Tibial artery (tissue), 4 donors: ENCODE data around the gene ACOX3.
A peak's percentile ranks its signal among the peaks of the same experiment; 100 is the strongest.
"Not testable (repeated sequence)": the region's sequence is repeated elsewhere in the genome, so short reads cannot be mapped to it uniquely, and the experiment has no call there.

Experiments used
- DNase-seq, 2 donors: peaks; one replicate each; pipeline ENCODE4 v3.0.0-alpha.2; 2019
- H3K27ac ChIP-seq, 2 donors: fragments of 200-600 bp; sonication (generic) in 1 of 2; 1 replicate in 1 of 2; 2 replicates in 1 of 2; pipeline ENCODE4 v1.5.1; 2018 to 2019; ENCODE audit warnings: mild to moderate bottlenecking in 1 of 2
- H3K27me3 ChIP-seq, 2 donors: fragments of 200-600 bp; sonication (generic) in 1 of 2; one replicate each; pipeline versions ENCODE4 v1.5.1 to v1.6.0; 2016 to 2019
- H3K36me3 ChIP-seq, 3 donors: fragments of 200-600 bp; sonication (generic) in 2 of 3; one replicate each; pipeline ENCODE4 v1.5.1; 2016 to 2019; ENCODE audit warnings: mild to moderate bottlenecking in 2 of 3
- H3K4me1 ChIP-seq, 4 donors: fragments of 200-600 bp; sonication (generic) in 2 of 4; 1 replicate in 3 of 4; 2 replicates in 1 of 4; pipeline ENCODE4 v1.5.1; 2016 to 2019
- H3K4me3 ChIP-seq, 2 donors: fragments of 200-600 bp; sonication (generic) in 1 of 2; 1 replicate in 1 of 2; 2 replicates in 1 of 2; pipeline ENCODE4 v1.5.1; 2018 to 2019; ENCODE audit warnings: mild to moderate bottlenecking in 2 of 2
- H3K9me3 ChIP-seq, 3 donors: fragments of 200-600 bp; sonication (generic) in 1 of 3; one replicate each; pipeline ENCODE4 v1.5.1; 2016 to 2019
- CTCF ChIP-seq, 2 experiments: fragments of 200-600 bp in 1 of 2; fragments of 450-650 bp in 1 of 2; IDR thresholded peaks; one replicate each; pipeline ENCODE4 v1.5.1; 2017 to 2019; ENCODE audit warnings: antibody characterized with exemption in 2 of 2, mild to moderate bottlenecking in 1 of 2, moderate library complexity in 1 of 2
- intact Hi-C: fragments of 100-400 bp; cut with DNase I; formaldehyde crosslinking; loops from one replicate; pipeline ENCODE4 v1.15.0; 2023; ENCODE audit warnings: low total_unique reads

The ACOX3 gene

GRCh38 chr4:8406887-8407286 lies 33.6 kb downstream of the ACOX3 start:
- Histone ChIP-seq H3K4me1 (peaks cover 0 to 41% (median 29%) of the 10 kb centered on the region in 4 donors), H3K36me3 (peaks cover 32 to 82% (median 46%) of the 10 kb centered on the region in 3 donors)
- H3K9me3 ChIP-seq, H3K27ac ChIP-seq, DNase-seq, intact Hi-C loops, H3K4me3 ChIP-seq, H3K27me3 ChIP-seq: not testable (repeated sequence)
- TF ChIP-seq CTCF (IDR thresholded peaks at IDR 0.05) = peak; percentile 29 to 44

GRCh38 chr4:8405516-8405875 lies 35.0 kb downstream of the ACOX3 start:
- Histone ChIP-seq H3K4me3 (no peak overlapping the region), H3K27me3 (no peaks in the 10 kb centered on the region), H3K27ac (no peak overlapping the region), H3K4me1 (peaks cover 0 to 43% (median 30%) of the 10 kb centered on the region in 4 donors), H3K36me3 (peaks cover 32 to 75% (median 36%) of the 10 kb centered on the region in 3 donors), H3K9me3 (no peaks in the 10 kb centered on the region)
- TF ChIP-seq CTCF (IDR thresholded peaks at IDR 0.05) = no peak
- no peak for DNase-seq
- intact Hi-C loops = no loop called here

GRCh38 chr4:8404791-8405515 lies 35.6 kb downstream of the ACOX3 start:
- DNase-seq = no peak
- Histone ChIP-seq H3K27ac (no peak overlapping the region), H3K4me1 (peaks cover 0 to 38% (median 24%) of the 10 kb centered on the region in 4 donors), H3K4me3 (no peak overlapping the region), H3K9me3 (no peaks in the 10 kb centered on the region), H3K27me3 (no peaks in the 10 kb centered on the region), H3K36me3 (peaks cover 32 to 70% (median 36%) of the 10 kb centered on the region in 3 donors)
- no peak for TF ChIP-seq CTCF (IDR thresholded peaks at IDR 0.05)
- intact Hi-C loops = no loop called here

GRCh38 chr4:8403976-8404375 lies 36.5 kb downstream of the ACOX3 start:
- no peak overlapping the region for H3K4me3 ChIP-seq
- H3K27me3 ChIP-seq = no peaks in the 10 kb centered on the region
- H3K9me3 ChIP-seq = no peaks in the 10 kb centered on the region
- intact Hi-C loops = no loop called here
- H3K36me3 ChIP-seq = peaks cover 32 to 68% (median 33%) of the 10 kb centered on the region in 3 donors
- H3K27ac ChIP-seq = no peak overlapping the region
- DNase-seq = no peak
- TF ChIP-seq CTCF (IDR thresholded peaks at IDR 0.05) = no peak
- H3K4me1 ChIP-seq = peaks cover 0 to 32% (median 21%) of the 10 kb centered on the region in 4 donors

- DNase-seq = peak; percentile 81 to 89
- Histone ChIP-seq H3K4me1 (peaks cover 0 to 32% (median 21%) of the 10 kb centered on the region in 4 donors), H3K36me3 (peaks cover 38 to 68% (median 38%) of the 10 kb centered on the region in 3 donors), H3K9me3 (no peaks in the 10 kb centered on the region), H3K27me3 (no peaks in the 10 kb centered on the region), H3K4me3 (no peak overlapping the region), H3K27ac (peak overlapping the region; percentile 74 to 87)
- TF ChIP-seq CTCF (IDR thresholded peaks at IDR 0.05) = peak; percentile 76 to 86
- intact Hi-C loops = no loop called here
Observed at GRCh38 chr4:8403173-8403753, 37.3 kb downstream of the ACOX3 start.
